ENCODE measurements around the gene PLEKHH2. TPM values are rescaled to one million over a fixed set of nuclear protein-coding genes. Genes with fewer than 3 reads are reported as not detected.
A peak's percentile ranks its signal among the peaks of the same experiment; 100 is the strongest.
"Not testable (repeated sequence)": the region's sequence is repeated elsewhere in the genome, so short reads cannot be mapped to it uniquely, and the experiment has no call there.

Gene PLEKHH2
- total RNA-seq, 2 donors from 2014 or later: 0.26 TPM; not detected in 1

DNA sequence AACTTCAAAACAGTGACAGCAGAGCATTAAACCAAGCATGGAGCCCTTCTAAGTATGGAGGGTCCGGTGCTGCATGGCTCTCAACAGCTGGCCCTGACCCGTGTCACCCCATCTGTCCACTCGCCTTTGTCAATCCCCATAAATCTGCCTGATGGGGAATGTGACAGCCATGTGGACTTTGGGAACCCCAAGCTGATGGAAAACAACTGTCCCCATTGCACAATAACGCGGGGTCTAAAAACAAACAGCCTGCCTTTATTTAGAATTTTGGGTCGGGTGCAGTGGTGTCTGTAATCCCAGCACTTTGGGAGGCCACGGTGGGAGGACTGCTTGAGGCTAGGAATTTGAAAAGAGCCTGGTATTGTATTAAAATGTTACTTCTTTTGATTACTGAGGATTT lies 24.1 kb upstream of the PLEKHH2 start:
- no peak for ATAC-seq
- peaks cover 0 to 2% of the 10 kb centered on the region in 2 donors for H3K4me1 Mint-ChIP-seq (ENCODE audit: low read depth in 2 of 2)
- H3K4me3 Mint-ChIP-seq: no peak overlapping the region
- H3K9me3 Mint-ChIP-seq: no peaks in the 10 kb centered on the region
- DNase-seq (ENCODE audit: low spot score): no peak
- no peaks in the 10 kb centered on the region for H3K36me3 Mint-ChIP-seq
- H3K27ac Mint-ChIP-seq: no peak overlapping the region
- peaks cover 2 to 16% of the 10 kb centered on the region in 2 donors for H3K27me3 Mint-ChIP-seq

DNA sequence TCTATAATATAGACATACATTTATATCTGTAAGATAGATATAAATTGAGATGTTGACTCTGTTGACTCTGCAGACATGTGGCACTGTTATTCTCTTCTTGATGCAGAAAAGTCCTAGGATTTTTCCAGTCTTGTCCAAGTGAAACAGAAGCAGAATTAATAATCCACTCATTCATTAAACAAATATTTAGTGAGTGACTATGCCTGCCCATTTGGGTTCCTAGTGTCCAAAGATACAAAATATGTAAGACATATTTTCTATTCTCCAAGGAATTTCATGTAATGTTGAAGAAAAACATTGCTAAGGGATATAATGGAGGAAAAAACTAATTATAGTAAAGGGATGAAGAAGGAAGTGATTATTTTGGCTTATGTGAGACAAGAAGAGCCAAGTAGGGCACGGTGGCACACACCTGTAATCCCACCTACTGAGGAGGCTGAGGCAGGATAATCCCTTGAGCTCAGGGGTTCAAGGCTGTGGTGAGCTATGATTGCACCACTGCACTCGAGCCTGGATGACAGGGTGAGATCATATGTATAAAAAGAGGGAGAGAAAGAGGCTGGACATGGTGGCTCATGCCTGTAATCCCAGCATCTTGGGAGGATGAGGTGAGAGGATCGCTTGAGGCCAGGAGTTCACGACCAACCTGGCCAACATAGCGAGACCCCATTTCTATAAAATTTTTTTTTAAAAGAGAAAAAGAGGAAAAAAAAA lies 19.9 kb upstream of the PLEKHH2 start:
- no peak for DNase-seq (ENCODE audit: low spot score)
- no peaks in the 10 kb centered on the region for H3K9me3 Mint-ChIP-seq
- peaks cover 0 to 2% of the 10 kb centered on the region in 2 donors for H3K4me1 Mint-ChIP-seq (ENCODE audit: low read depth in 2 of 2)
- no peak overlapping the region for H3K27ac Mint-ChIP-seq
- no peak overlapping the region for H3K4me3 Mint-ChIP-seq
- H3K36me3 Mint-ChIP-seq: no peaks in the 10 kb centered on the region
- no peak for ATAC-seq
- H3K27me3 Mint-ChIP-seq: peaks cover 8 to 22% of the 10 kb centered on the region in 2 donors

DNA sequence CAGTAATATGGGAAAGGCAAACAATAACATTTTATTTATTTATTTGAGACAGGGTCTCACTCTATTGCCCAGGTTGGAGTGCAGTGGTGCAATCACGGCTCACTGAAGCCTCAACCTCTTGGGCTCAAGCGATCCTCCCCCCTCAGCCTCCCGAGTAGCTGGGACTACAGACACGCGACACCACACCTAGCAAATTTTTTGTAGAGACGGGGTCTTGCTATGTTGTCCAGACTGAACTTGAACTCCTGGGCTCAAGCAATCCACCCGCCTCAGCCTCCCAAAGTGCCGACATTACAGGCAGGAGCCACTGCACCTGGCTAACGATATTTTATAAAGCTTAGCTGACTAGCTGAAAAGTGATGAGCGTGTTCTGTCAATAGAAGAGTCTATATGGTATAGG lies 17.5 kb upstream of the PLEKHH2 start:
- no peaks in the 10 kb centered on the region for H3K36me3 Mint-ChIP-seq
- no peaks in the 10 kb centered on the region for H3K9me3 Mint-ChIP-seq
- no peak overlapping the region for H3K4me3 Mint-ChIP-seq
- H3K27ac Mint-ChIP-seq: no peak overlapping the region
- no peaks in the 10 kb centered on the region for H3K4me1 Mint-ChIP-seq (ENCODE audit: low read depth in 2 of 2)
- H3K27me3 Mint-ChIP-seq: peaks cover 18 to 38% of the 10 kb centered on the region in 2 donors
- no peak for ATAC-seq
- no peak for DNase-seq (ENCODE audit: low spot score)

DNA sequence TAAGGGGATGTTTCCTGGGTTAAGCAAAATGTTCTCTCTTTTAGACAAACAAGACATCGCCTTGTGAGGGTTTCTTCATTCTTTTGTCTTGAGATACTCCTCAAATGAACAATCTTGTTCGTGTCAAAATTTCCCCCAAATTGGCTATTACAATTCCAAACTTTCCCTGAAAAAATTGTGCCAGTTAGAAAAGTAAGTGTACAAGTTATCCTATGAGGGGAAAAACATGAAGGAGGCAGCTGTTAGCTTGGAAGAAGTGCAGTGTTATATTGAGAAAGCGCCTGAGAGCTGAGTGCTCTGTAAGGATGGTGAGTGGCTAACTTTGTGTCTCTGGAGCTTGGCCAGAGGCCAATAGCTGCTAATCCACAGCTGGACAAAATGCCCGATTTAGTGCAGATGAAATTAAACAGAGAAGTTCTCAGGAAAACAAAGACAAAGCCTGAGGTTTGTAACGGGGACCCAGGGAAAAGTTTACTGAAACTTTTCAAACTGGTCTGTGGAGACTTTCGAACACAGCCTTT lies 14.1 kb upstream of the PLEKHH2 start:
- Mint-ChIP-seq H3K36me3 (no peaks in the 10 kb centered on the region), H3K9me3 (no peaks in the 10 kb centered on the region), H3K27ac (no peak overlapping the region), H3K4me1 (ENCODE audit: low read depth in 2 of 2) (no peaks in the 10 kb centered on the region), H3K4me3 (no peak overlapping the region), H3K27me3 (peaks cover 29 to 34% of the 10 kb centered on the region in 2 donors)
- no peak for ATAC-seq
- DNase-seq (ENCODE audit: low spot score): no peak

DNA sequence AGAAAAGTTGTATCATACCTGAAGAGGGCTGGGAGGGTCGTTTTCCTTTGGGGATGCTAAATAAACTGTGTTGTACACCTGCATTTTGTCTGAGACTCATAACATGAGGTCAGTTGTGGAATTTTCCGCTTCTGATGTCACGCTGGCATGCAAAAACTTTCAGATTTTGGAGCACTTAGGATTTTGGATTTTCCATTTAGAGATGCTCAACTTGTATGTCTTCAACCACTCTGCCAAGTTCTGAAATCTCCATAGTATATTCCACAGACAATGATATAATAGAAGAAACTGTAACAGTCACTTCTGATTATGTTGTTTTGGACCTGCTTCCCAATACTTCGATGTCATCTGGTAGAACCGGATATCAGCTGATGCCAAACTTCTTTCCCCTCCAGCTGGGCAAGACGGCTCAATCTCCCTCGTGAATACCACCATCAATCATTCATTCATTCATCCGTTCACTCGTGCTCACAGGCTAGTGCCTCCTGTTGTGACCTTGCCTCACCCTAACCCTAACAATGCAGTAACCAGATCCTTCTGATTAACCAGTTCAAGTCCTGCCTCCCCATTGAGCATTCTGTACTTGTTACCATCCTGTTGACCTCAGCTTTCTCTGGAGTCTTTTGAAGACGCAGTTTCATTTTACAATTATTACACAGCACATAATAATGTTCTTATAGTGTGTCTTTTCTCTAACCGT lies 5.3 kb upstream of the PLEKHH2 start:
- peaks cover 42 to 55% of the 10 kb centered on the region in 2 donors for H3K27me3 Mint-ChIP-seq
- no peak overlapping the region for H3K27ac Mint-ChIP-seq
- DNase-seq (ENCODE audit: low spot score) (no peak), ATAC-seq (no peak)
- H3K9me3 Mint-ChIP-seq: no peaks in the 10 kb centered on the region
- H3K36me3 Mint-ChIP-seq: no peaks in the 10 kb centered on the region
- H3K4me3 Mint-ChIP-seq: no peak overlapping the region
- H3K4me1 Mint-ChIP-seq (ENCODE audit: low read depth in 2 of 2): peaks cover 4% of the 10 kb centered on the region in 2 donors

DNA sequence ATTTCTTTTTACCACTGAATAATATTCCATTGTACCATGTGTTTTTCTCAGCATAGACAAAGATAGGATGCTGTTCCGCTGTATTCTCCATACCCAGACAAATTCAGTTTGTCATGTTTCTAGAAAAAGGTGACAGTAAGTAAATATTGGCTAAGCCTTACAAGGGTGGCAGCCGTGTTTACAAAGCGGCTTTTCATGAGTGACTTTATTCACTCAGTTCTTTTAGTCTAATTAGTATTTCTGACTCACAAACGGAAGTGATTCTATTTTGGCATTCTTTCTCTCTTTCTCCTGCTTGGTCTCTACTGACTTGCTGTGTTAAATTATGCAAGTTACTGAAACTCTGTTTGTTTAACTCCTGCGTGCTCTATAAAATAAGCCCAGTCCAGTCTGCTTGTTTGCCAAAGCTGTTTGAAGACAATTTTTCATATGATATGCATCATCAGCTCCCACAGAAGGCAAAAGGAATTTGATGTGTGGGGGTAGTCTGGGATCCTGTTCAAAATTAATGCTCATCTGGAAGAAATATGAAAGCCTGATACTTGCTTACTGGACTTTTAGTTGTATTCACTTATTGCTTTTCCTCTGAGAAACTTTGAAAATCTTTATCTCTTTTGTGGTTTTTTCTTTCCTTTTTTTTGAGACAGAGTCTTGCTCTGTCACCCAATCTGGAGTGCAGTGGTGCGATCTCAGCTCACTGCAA lies 2.3 kb upstream of the PLEKHH2 start:
- Mint-ChIP-seq H3K36me3 (no peaks in the 10 kb centered on the region), H3K9me3 (no peaks in the 10 kb centered on the region), H3K27me3 (peaks cover 45 to 57% of the 10 kb centered on the region in 2 donors), H3K27ac (no peak overlapping the region), H3K4me3 (no peak overlapping the region), H3K4me1 (ENCODE audit: low read depth in 2 of 2) (peaks cover 6 to 11% of the 10 kb centered on the region in 2 donors)
- DNase-seq (ENCODE audit: low spot score) (no peak), ATAC-seq (no peak)

DNA sequence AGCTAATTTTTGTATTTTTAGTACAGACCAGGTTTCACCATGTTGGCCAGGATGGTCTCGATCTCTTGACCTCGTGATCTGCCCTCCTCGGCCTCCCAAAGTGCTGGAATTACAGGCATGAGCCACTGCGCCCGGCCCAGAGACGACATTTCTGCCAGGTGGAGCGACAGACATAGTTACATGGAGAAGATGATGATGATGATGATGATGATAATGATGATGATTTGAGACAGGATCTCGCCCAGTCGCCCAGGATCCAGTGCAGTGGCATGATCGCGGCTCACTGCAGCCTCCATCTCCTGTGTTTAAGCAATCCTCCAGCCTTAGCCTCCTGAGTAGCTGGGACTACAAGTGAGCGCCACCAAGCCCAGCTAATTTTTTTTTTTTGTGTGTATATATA lies 907 bp upstream of the PLEKHH2 start:
- not testable (repeated sequence) for H3K27ac Mint-ChIP-seq; H3K36me3 Mint-ChIP-seq; DNase-seq (ENCODE audit: low spot score); ATAC-seq; H3K9me3 Mint-ChIP-seq
- Mint-ChIP-seq H3K27me3 (peaks cover 44 to 53% of the 10 kb centered on the region in 2 donors), H3K4me1 (ENCODE audit: low read depth in 2 of 2) (peaks cover 6 to 11% of the 10 kb centered on the region in 2 donors), H3K4me3 (peak overlapping the region; percentile 28)

DNA sequence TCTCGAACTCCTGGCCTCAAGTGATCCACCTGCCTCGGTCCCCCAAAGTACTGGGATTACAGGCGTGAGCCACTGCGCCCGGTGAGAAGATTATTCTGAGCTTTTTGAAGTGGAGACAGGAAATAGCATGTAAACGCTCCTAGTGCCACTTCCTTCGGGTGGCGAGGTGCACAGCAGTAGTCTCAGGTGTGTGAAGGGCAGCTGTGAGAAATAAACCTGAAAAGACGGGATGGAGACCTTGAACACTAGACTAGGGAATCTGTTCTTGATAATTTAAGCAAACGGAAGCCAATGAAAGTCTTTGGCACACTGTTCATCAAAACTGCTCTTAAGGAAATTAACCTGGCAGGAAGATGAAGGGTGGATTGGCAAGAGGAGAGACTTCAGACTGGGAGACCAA lies 439 bp upstream of the PLEKHH2 start:
- ATAC-seq (no peak), DNase-seq (ENCODE audit: low spot score) (no peak)
- Mint-ChIP-seq H3K4me1 (ENCODE audit: low read depth in 2 of 2) (peaks cover 6 to 11% of the 10 kb centered on the region in 2 donors), H3K27ac (no peak overlapping the region), H3K9me3 (no peaks in the 10 kb centered on the region), H3K4me3 (peak overlapping the region; percentile 82), H3K27me3 (peaks cover 44 to 49% of the 10 kb centered on the region in 2 donors), H3K36me3 (no peaks in the 10 kb centered on the region)

DNA sequence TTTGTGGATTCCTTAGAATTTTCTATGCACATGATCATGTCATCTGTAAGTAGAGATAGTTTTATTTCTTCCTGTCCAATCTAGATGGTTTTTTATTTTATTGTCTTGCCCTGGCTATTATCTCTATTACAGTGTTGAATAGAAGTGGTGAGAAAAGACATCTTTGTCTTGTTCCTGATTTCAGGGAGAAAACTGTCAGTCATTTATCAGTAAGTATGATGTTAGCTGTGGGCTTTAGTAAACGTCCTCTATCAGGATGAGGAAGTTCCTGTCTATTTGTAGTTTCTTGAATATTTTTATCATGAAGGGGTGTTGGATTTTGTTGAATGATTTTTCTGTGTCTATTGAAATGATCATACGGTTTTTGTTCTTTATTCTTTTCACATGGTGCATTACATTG lies 5.3 kb downstream of the PLEKHH2 start:
- ATAC-seq (no peak), DNase-seq (ENCODE audit: low spot score) (no peak)
- Mint-ChIP-seq H3K27me3 (peaks cover 21 to 34% of the 10 kb centered on the region in 2 donors), H3K36me3 (no peaks in the 10 kb centered on the region), H3K27ac (no peak overlapping the region), H3K4me3 (no peak overlapping the region), H3K4me1 (ENCODE audit: low read depth in 2 of 2) (peaks cover 0 to 5% of the 10 kb centered on the region in 2 donors), H3K9me3 (no peaks in the 10 kb centered on the region)

DNA sequence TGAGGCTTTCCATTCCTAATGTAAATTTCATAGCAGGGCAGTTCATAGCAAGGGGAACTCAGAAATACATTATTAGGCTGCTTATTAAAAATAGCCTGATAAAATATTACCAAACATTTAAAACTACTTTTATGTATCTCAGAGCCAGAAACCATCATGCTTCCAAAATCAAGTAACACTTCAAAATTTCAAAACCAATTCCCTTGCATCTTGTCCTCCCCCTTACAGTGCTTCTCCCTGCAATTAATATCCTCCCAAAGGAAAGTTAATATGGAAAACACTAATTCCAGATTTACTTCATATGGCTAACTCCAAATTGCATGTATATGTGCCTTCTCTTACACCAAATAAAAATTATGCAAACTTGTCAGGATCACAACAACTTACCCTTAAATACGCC lies 6.6 kb downstream of the PLEKHH2 start:
- peaks cover 16 to 33% of the 10 kb centered on the region in 2 donors for H3K27me3 Mint-ChIP-seq
- H3K4me1 Mint-ChIP-seq (ENCODE audit: low read depth in 2 of 2): no peaks in the 10 kb centered on the region
- no peaks in the 10 kb centered on the region for H3K9me3 Mint-ChIP-seq
- no peak overlapping the region for H3K4me3 Mint-ChIP-seq
- no peak for ATAC-seq
- H3K36me3 Mint-ChIP-seq: no peaks in the 10 kb centered on the region
- no peak for DNase-seq (ENCODE audit: low spot score)
- H3K27ac Mint-ChIP-seq: no peak overlapping the region

DNA sequence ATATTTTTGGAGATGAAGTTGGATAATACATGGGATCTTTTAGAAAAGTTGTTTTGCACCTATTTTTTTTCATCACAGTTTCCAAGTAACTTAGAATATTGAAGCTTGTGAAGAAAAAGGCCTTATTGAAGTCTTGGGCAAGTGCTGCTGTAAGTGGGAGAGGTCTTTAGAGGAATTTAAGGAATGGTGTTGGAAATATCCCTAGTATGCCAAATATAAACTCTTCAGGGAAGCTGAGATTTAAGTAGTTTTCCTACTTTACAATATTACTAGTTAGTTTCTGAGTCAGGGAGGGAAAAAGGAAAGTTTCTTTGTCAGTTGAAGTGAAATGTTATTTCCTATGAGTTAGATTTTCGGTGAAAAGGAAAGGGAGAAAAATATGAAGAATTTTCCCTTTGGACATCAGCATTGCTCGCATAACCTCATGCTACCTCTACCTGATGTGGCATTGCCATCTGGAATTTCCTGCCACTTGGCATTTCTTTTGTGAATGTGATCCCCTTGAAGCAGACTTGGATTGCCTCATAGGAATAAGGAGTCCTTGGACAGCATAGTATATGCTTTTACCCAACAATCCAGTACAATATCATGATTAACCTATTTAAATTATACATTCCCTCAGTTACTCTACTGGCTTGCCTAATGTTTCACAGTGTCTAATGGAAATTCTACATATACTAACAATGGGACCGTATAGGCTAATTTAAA lies 12.1 kb downstream of the PLEKHH2 start:
- ATAC-seq (no peak), DNase-seq (ENCODE audit: low spot score) (no peak)
- Mint-ChIP-seq H3K9me3 (no peaks in the 10 kb centered on the region), H3K27me3 (peaks cover 17 to 44% of the 10 kb centered on the region in 2 donors), H3K4me1 (ENCODE audit: low read depth in 2 of 2) (no peaks in the 10 kb centered on the region), H3K36me3 (no peaks in the 10 kb centered on the region), H3K4me3 (no peak overlapping the region), H3K27ac (no peak overlapping the region)

DNA sequence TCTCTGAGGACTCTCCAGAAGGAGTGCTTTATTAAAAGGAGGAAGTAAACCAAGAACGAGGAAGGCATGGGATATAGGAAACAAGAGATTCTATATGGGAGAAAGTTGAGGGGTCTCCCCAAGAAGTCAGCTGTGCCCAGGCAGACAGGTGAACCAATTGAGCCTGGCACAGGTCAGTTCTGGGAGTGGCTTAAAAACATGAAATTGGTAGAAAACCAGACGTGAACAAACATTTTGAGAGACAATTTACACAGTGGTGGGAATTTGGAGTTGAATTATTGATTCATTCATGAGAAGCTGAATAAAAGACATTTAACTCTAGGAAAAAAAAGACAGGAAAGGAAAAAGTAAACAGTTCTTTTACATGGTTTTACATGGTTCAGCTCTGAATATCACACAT lies 16.4 kb downstream of the PLEKHH2 start:
- ATAC-seq (no peak), DNase-seq (ENCODE audit: low spot score) (no peak)
- no peak overlapping the region for H3K27ac Mint-ChIP-seq
- H3K27me3 Mint-ChIP-seq: peaks cover 18 to 25% of the 10 kb centered on the region in 2 donors
- H3K4me3 Mint-ChIP-seq: no peak overlapping the region
- no peaks in the 10 kb centered on the region for H3K36me3 Mint-ChIP-seq
- H3K9me3 Mint-ChIP-seq: no peaks in the 10 kb centered on the region
- H3K4me1 Mint-ChIP-seq (ENCODE audit: low read depth in 2 of 2): no peaks in the 10 kb centered on the region

DNA sequence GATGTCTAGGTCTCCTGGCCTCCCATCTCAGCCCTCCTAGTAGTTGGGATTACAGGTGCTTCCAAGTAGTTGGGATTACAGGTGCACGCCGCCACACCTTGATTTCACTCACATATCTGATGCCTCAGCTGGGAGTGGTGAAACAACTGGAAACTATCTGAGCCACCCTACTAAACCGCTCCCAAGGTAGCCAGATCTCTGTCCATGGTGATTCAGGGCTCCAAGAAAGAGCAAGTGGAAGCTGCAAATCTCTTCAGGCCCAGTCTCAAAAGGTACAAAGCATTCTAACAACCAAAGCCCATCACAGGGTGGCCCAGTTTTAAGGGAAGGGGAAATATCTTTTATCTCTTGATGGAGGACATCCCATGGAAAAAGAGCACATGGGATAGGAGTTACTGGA lies 20.2 kb downstream of the PLEKHH2 start:
- no peak for DNase-seq (ENCODE audit: low spot score)
- Mint-ChIP-seq H3K36me3 (no peaks in the 10 kb centered on the region), H3K4me1 (ENCODE audit: low read depth in 2 of 2) (no peaks in the 10 kb centered on the region), H3K9me3 (no peaks in the 10 kb centered on the region), H3K27ac (no peak overlapping the region), H3K27me3 (peaks cover 15 to 24% of the 10 kb centered on the region in 2 donors), H3K4me3 (no peak overlapping the region)
- ATAC-seq: peak in 1 of 2 donors; percentile 24

Measured in natural killer cell treated with Interleukin-12 subunit alpha and Interleukin-12 subunit beta and Interleukin-15 and Interleukin-18, amount 100 ng/mL, for 72 hours (primary cell).